ENCODE measurements around the gene MINPP1. TPM values are rescaled to one million over a fixed set of nuclear protein-coding genes. Genes with fewer than 3 reads are reported as not detected.

The MINPP1 gene
- total and polyA plus RNA-seq, 7 donors: 2.9 to 6.8 (median 4.4) TPM

DNA sequence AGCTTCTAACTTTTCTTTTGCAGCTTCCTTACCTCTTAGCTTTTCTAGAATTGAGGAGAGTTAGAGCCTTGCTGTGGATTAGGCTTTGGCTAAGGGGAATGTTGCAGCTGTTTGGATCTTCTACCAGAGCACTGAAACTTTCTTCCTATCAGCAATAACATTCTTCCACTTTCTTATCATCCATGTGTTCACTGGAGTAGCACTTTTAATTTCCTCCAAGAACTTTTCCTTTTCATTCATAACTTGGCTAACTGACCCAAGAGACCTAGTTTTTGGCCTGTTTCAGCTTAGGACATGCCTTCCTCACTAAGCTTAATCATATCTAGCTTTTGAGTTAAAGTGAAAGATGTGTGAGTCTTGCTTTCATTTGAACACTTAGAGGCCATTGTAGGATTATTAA, 19.6 kb downstream of the MINPP1 start:
- intact Hi-C loops (cut with DNase I): no loop called here
- peaks cover 0 to 13% of the 10 kb centered on the region in 2 donors for H3K36me3 ChIP-seq (ENCODE audit: insufficient read depth in 1 of 2, low read depth in 1 of 2)
- H3K27ac ChIP-seq: peak overlapping the region; percentile 1
- no peak for ATAC-seq
- no peaks in the 10 kb centered on the region for H3K27me3 ChIP-seq (ENCODE audit: insufficient read depth in 3 of 3, low read length in 2 of 3)
- H3K4me1 ChIP-seq: peaks cover 5% of the 10 kb centered on the region
- TF ChIP-seq, protein P1, sequence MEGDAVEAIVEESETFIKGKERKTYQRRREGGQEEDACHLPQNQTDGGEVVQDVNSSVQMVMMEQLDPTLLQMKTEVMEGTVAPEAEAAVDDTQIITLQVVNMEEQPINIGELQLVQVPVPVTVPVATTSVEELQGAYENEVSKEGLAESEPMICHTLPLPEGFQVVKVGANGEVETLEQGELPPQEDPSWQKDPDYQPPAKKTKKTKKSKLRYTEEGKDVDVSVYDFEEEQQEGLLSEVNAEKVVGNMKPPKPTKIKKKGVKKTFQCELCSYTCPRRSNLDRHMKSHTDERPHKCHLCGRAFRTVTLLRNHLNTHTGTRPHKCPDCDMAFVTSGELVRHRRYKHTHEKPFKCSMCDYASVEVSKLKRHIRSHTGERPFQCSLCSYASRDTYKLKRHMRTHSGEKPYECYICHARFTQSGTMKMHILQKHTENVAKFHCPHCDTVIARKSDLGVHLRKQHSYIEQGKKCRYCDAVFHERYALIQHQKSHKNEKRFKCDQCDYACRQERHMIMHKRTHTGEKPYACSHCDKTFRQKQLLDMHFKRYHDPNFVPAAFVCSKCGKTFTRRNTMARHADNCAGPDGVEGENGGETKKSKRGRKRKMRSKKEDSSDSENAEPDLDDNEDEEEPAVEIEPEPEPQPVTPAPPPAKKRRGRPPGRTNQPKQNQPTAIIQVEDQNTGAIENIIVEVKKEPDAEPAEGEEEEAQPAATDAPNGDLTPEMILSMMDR (IDR thresholded peaks at IDR 0.05): no peak
- no peak for DNase-seq
- no peak overlapping the region for H3K4me3 ChIP-seq
- no peaks in the 10 kb centered on the region for H3K9me3 ChIP-seq

GRCh38 chr10:87531908-87532622, 27.4 kb downstream of the MINPP1 start:
- H3K9me3 ChIP-seq: no peaks in the 10 kb centered on the region
- no peaks in the 10 kb centered on the region for H3K27me3 ChIP-seq (ENCODE audit: insufficient read depth in 3 of 3, low read length in 2 of 3)
- TF ChIP-seq, protein P1 (IDR thresholded peaks at IDR 0.05): no peak
- intact Hi-C loops (cut with DNase I): loop anchor here (10.0 kb wide), 2 partner anchors 203 to 243 kb away; no protein-coding TSS in a partner anchor
- ATAC-seq (no peak), DNase-seq (no peak)
- H3K27ac ChIP-seq: no peak overlapping the region
- no peaks in the 10 kb centered on the region for H3K4me1 ChIP-seq
- H3K36me3 ChIP-seq (ENCODE audit: insufficient read depth in 1 of 2, low read depth in 1 of 2): peaks cover 0 to 8% of the 10 kb centered on the region in 2 donors
- H3K4me3 ChIP-seq: no peak overlapping the region
- 62 to 87% (median 69%) methylated on average over 4 of the region's 4 CpGs for WGBS, 3 donors

GRCh38 chr10:87532696-87533095, 28.0 kb downstream of the MINPP1 start:
- H3K36me3 ChIP-seq (ENCODE audit: insufficient read depth in 1 of 2, low read depth in 1 of 2): peaks cover 0 to 8% of the 10 kb centered on the region in 2 donors
- H3K27me3 ChIP-seq (ENCODE audit: insufficient read depth in 3 of 3, low read length in 2 of 3): no peaks in the 10 kb centered on the region
- no peaks in the 10 kb centered on the region for H3K9me3 ChIP-seq
- DNase-seq (no peak), ATAC-seq (no peak)
- no peak overlapping the region for H3K4me3 ChIP-seq
- intact Hi-C loops (cut with DNase I): loop anchor here (10.0 kb wide), 2 partner anchors 202 to 242 kb away; no protein-coding TSS in a partner anchor
- no peak overlapping the region for H3K27ac ChIP-seq
- TF ChIP-seq, protein P1 (IDR thresholded peaks at IDR 0.05): no peak
- H3K4me1 ChIP-seq: no peaks in the 10 kb centered on the region

GRCh38 chr10:87534173-87534858, 29.6 kb downstream of the MINPP1 start:
- no peak overlapping the region for H3K4me3 ChIP-seq
- intact Hi-C loops (cut with DNase I): loop anchor here (10.0 kb wide), 2 partner anchors 200 to 240 kb away; no protein-coding TSS in a partner anchor
- no peaks in the 10 kb centered on the region for H3K9me3 ChIP-seq
- H3K4me1 ChIP-seq: no peaks in the 10 kb centered on the region
- no peak overlapping the region for H3K27ac ChIP-seq
- TF ChIP-seq, protein P1 (IDR thresholded peaks at IDR 0.05): no peak
- no peak for DNase-seq
- H3K36me3 ChIP-seq (ENCODE audit: insufficient read depth in 1 of 2, low read depth in 1 of 2): peaks cover 0 to 8% of the 10 kb centered on the region in 2 donors
- ATAC-seq: no peak
- no peaks in the 10 kb centered on the region for H3K27me3 ChIP-seq (ENCODE audit: insufficient read depth in 3 of 3, low read length in 2 of 3)
- WGBS, 3 donors: 91 to 94% (median 94%) methylated on average over 3 of the region's 3 CpGs
